HCT116 (cell line): ENCODE data around the gene EHD4. TPM values are rescaled to one million over a fixed set of nuclear protein-coding genes. Genes with fewer than 3 reads are reported as not detected.

ENCODE experiments used
- ATAC-seq: fragments of 200-7000 bp; cut with Tn5 transposase; 2 replicates; pipeline ENCODE4 v1.9.1; 2020; ENCODE audit warnings: mild to moderate bottlenecking, moderate library complexity
- BruUV-seq: library from RNA; stranded (reverse); fragments of 400-500 nt; replicated peaks from 2 replicates; lab custom pipeline; 2021; lab: Mats Ljungman, UMichigan
- CTCF ChIA-PET: fragments of 300-600 bp; sonication (Branson Sonifier 250); formaldehyde crosslinking; loops from one replicate; lab custom pipeline; 2021; ENCODE audit warnings: antibody characterized with exemption; lab: Charles Lee
- POLR2A ChIA-PET: fragments of 300-600, 350-600 bp; sonication (Branson Sonifier 250); formaldehyde crosslinking; loops from one replicate; lab custom pipeline; 2021; ENCODE audit warnings: antibody characterized with exemption; lab: Charles Lee
- RAD21 ChIA-PET, 2 experiments: fragments of 300-600 bp; sonication (Branson Sonifier 250); formaldehyde crosslinking; loops; one replicate each; lab custom pipeline; 2023; ENCODE audit warnings: low total read pairs in 2 of 2; ENCODE audit not compliant: uncharacterized antibody in 2 of 2, unreplicated experiment in 2 of 2, low non-redundant PET in 1 of 2; lab: Charles Lee
- DNase-seq: peaks from one replicate; pipeline ENCODE4 v3.0.0-alpha.2; 2010; ENCODE audit warnings: low read depth, low spot score
- H2AFZ ChIP-seq: fragments of 200-600 bp; shearing (Covaris generic), sonication (generic); 2 replicates; pipeline ENCODE4 v1.6.1; 2017; ENCODE audit warnings: low read depth, mixed run types, mixed read lengths, antibody characterized with exemption, low read length; ENCODE audit not compliant: poor library complexity, severe bottlenecking
- H3K27ac ChIP-seq: 2 replicates; pipeline ENCODE4 v1.5.1; 2012; ENCODE audit warnings: low read depth, low read length
- H3K27me3 ChIP-seq: fragments of 200-600 bp; sonication (generic); 2 replicates; pipeline ENCODE4 v1.6.1; 2016; ENCODE audit warnings: mixed run types, low read length, mixed read lengths; ENCODE audit not compliant: insufficient read depth
- H3K36me3 ChIP-seq, 2 experiments: fragments of 200-500 bp in 1 of 2; fragments of 200-600 bp in 1 of 2; sonication (Bioruptor generic) in 1 of 2; sonication (generic) in 1 of 2; 2 replicates each; pipeline versions ENCODE4 v1.5.1 to v1.6.1; 2014 to 2016; ENCODE audit warnings: low read length in 2 of 2, inconsistent platforms in 1 of 2, mixed read lengths in 1 of 2, mixed run types in 1 of 2; ENCODE audit not compliant: insufficient read depth in 2 of 2, control insufficient read depth in 1 of 2
- H3K4me1 ChIP-seq, 2 experiments: fragments of 200-600 bp in 1 of 2; sonication (generic) in 1 of 2; 2 replicates each; pipeline versions ENCODE4 v1.5.1 to v1.6.1; 2012 to 2017; ENCODE audit warnings: low read length in 2 of 2, inconsistent platforms in 1 of 2, mild to moderate bottlenecking in 1 of 2, mixed read lengths in 1 of 2, mixed run types in 1 of 2, moderate library complexity in 1 of 2; ENCODE audit not compliant: insufficient read depth in 2 of 2, control insufficient read depth in 1 of 2
- H3K4me2 ChIP-seq: fragments of 200-600 bp; sonication (generic); 2 replicates; pipeline ENCODE4 v1.6.1; 2017; ENCODE audit warnings: mixed run types, low read length, mixed read lengths
- H3K4me3 ChIP-seq, 2 experiments: fragments of 200-600 bp in 1 of 2; sonication (generic) in 1 of 2; replicated peaks in 1 of 2; 2 replicates each; pipeline ENCODE4 v1.5.1; 2011 to 2016; ENCODE audit warnings: low read length in 2 of 2, control low read depth in 1 of 2, low read depth in 1 of 2, mild to moderate bottlenecking in 1 of 2, mixed read lengths in 1 of 2, mixed run types in 1 of 2
- H3K79me2 ChIP-seq: fragments of 200-600 bp; sonication (generic); 2 replicates; pipeline ENCODE4 v1.6.1; 2017; ENCODE audit warnings: mild to moderate bottlenecking, mixed run types, low read length, moderate library complexity, mixed read lengths; ENCODE audit not compliant: insufficient read depth
- H3K9ac ChIP-seq: fragments of 200-600 bp; sonication (generic); 2 replicates; pipeline ENCODE4 v1.6.1; 2016; ENCODE audit warnings: low read length, mixed read lengths
- H3K9me2 ChIP-seq: fragments of 200-600 bp; sonication (generic), shearing (Covaris generic); 2 replicates; pipeline ENCODE4 v1.6.1; 2017; ENCODE audit warnings: mixed run types, mild to moderate bottlenecking, moderate library complexity; ENCODE audit not compliant: insufficient read depth
- H3K9me3 ChIP-seq, 2 experiments: fragments of 200-500 bp in 1 of 2; fragments of 200-600 bp in 1 of 2; sonication (Bioruptor generic) in 1 of 2; sonication (generic) in 1 of 2; 2 replicates each; pipeline ENCODE4 v1.6.1; 2014 to 2017; ENCODE audit warnings: low read length in 2 of 2, mixed read lengths in 2 of 2, inconsistent platforms in 1 of 2, low read depth in 1 of 2, mild to moderate bottlenecking in 1 of 2, mixed run types in 1 of 2, moderate library complexity in 1 of 2; ENCODE audit not compliant: control insufficient read depth in 1 of 2, insufficient read depth in 1 of 2
- H4K20me1 ChIP-seq: fragments of 200-600 bp; sonication (generic), shearing (Covaris generic); 2 replicates; pipeline ENCODE4 v1.6.1; 2017; ENCODE audit warnings: mixed run types, mild to moderate bottlenecking, moderate library complexity; ENCODE audit not compliant: insufficient read depth
- EZH2 ChIP-seq: fragments of 200-600 bp; sonication (generic); IDR thresholded peaks from 2 replicates; pipeline ENCODE4 v1.6.1; 2017; ENCODE audit warnings: antibody characterized with exemption, mixed run types
- EZH2phosphoT487 ChIP-seq: fragments of 200-600 bp; IDR thresholded peaks from 2 replicates; pipeline ENCODE4 v1.6.1; 2018; ENCODE audit warnings: antibody characterized with exemption, borderline replicate concordance
- FOSL1 ChIP-seq: IDR thresholded peaks from 2 replicates; pipeline ENCODE4 v1.6.1; 2012; ENCODE audit warnings: low read depth
- JUND ChIP-seq: IDR thresholded peaks from 2 replicates; pipeline ENCODE4 v1.6.1; 2012
- MAX ChIP-seq: IDR thresholded peaks from 2 replicates; pipeline ENCODE4 v1.6.1; 2012
- POLR2A ChIP-seq: IDR thresholded peaks from 2 replicates; pipeline ENCODE4 v1.7.0; 2011; ENCODE audit warnings: borderline replicate concordance; ENCODE audit not compliant: insufficient read depth, insufficient read length; ENCODE audit errors: extremely low read depth
- RAD21 ChIP-seq: IDR thresholded peaks from 2 replicates; pipeline ENCODE4 v1.6.1; 2012; ENCODE audit warnings: low read depth, mild to moderate bottlenecking
- SIN3A ChIP-seq: IDR thresholded peaks from 2 replicates; pipeline ENCODE4 v1.6.1; 2012; ENCODE audit warnings: low read depth
- SP1 ChIP-seq: IDR thresholded peaks from 2 replicates; pipeline ENCODE4 v1.6.1; 2012; ENCODE audit warnings: low read depth
- SRF ChIP-seq: IDR thresholded peaks from 2 replicates; pipeline ENCODE4 v1.6.1; 2012; ENCODE audit warnings: low read depth
- TCF7L2 ChIP-seq: IDR thresholded peaks from 2 replicates; pipeline ENCODE4 v1.7.0; 2011; ENCODE audit warnings: borderline replicate concordance, inconsistent platforms; ENCODE audit not compliant: insufficient read depth, insufficient read length; ENCODE audit errors: extremely low read depth
- YY1 ChIP-seq: IDR thresholded peaks from 2 replicates; pipeline ENCODE4 v1.6.1; 2011; ENCODE audit warnings: low read length, low read depth, moderate library complexity, mild to moderate bottlenecking; ENCODE audit not compliant: insufficient replicate concordance; ENCODE audit errors: extremely low read depth
- ZBTB33 ChIP-seq: IDR thresholded peaks from 2 replicates; pipeline ENCODE4 v1.6.1; 2011; ENCODE audit warnings: mild to moderate bottlenecking, low read length, moderate library complexity; ENCODE audit not compliant: insufficient replicate concordance; ENCODE audit errors: extremely low read depth
- ZFX ChIP-seq: fragments of 450-650 bp; IDR thresholded peaks from 2 replicates; pipeline ENCODE4 v1.6.1; 2017
- intact Hi-C: fragments of 100-400 bp; cut with micrococcal nuclease; formaldehyde crosslinking; loops from 2 replicates; pipeline ENCODE4 v1.10.0; 2022
- total RNA-seq: library from RNA; stranded (reverse); gene quantifications from one replicate; pipeline ENCODE4 v1.2.1, GENCODE V29; 2021; ENCODE audit not compliant: unreplicated experiment
- TF ChIP-seq, protein P1 (sequence below), 3 experiments: fragments of 200-600 bp in 1 of 3; sonication (generic) in 1 of 3; IDR thresholded peaks in 2 of 3; conservative IDR thresholded peaks in 1 of 3; 2 replicates each; pipeline ENCODE4 v1.5.1; 2012 to 2017; ENCODE audit warnings: low read depth in 2 of 3, low read length in 2 of 3, antibody characterized with exemption in 1 of 3, borderline replicate concordance in 1 of 3, control low read depth in 1 of 3, mild to moderate bottlenecking in 1 of 3, mixed read lengths in 1 of 3, mixed run types in 1 of 3, moderate library complexity in 1 of 3; ENCODE audit not compliant: insufficient read depth in 1 of 3

Gene EHD4
- total RNA-seq, 1 experiment from 2014 or later, result 28.0 TPM

DNA sequence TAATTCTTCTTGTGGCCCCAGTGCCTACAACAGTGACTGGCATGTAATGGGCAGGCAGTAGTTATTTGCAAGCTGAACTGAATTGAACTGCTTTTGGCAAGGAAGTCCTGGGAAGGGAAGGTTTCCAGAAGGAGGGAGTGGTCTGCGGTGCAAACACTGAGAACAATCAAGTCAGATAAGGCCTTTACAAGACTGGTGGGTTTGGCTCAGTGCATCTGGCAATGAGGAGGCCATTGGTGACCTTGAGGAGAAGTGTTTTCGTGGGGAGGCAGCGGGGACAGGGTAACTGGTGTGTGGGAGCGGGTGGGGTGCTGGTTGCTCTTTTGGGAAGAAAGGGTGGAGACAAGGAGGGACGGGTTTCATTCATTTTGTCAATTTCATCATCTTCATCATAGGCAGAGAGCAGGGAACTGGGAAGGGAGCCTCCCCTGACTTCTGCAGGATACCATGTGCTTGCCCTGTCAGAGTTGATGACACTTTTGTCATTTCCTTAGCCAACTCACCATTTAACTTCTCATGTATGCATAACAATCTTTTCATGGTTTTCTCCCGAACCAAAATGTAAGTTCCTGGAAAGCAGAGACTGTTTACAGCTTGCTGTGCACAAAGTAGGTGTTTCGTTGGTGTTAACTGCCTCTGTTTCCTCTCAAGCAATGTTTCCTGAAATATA is 8.4 kb upstream of the EHD4 start:
- RAD21 ChIA-PET, result no interaction called here
- Histone ChIP-seq H3K27me3 (no peaks in the 10 kb centered on the region), H3K4me1 (peaks cover 0 to 4% of the 10 kb centered on the region in 2 experiments; a peak in 2 of 4 replicates), H3K4me2 (no peak overlapping the region), H3K79me2 (no peaks in the 10 kb centered on the region), H3K4me3 (no peak overlapping the region), H3K27ac (no peak overlapping the region), H3K9ac (no peak overlapping the region), H3K9me2 (no peaks in the 10 kb centered on the region), H3K9me3 (no peaks in the 10 kb centered on the region), H2AFZ (no peak overlapping the region), H3K36me3 (no peaks in the 10 kb centered on the region), H4K20me1 (no peaks in the 10 kb centered on the region)
- CTCF ChIA-PET, result no interaction called here
- POLR2A ChIA-PET, result no interaction called here
- no TSS peak for BruUV-seq
- TF ChIP-seq EZH2, result no peak
- no peak for TF ChIP-seq ZFX
- TF ChIP-seq SIN3A, result no peak
- TF ChIP-seq, protein P1, sequence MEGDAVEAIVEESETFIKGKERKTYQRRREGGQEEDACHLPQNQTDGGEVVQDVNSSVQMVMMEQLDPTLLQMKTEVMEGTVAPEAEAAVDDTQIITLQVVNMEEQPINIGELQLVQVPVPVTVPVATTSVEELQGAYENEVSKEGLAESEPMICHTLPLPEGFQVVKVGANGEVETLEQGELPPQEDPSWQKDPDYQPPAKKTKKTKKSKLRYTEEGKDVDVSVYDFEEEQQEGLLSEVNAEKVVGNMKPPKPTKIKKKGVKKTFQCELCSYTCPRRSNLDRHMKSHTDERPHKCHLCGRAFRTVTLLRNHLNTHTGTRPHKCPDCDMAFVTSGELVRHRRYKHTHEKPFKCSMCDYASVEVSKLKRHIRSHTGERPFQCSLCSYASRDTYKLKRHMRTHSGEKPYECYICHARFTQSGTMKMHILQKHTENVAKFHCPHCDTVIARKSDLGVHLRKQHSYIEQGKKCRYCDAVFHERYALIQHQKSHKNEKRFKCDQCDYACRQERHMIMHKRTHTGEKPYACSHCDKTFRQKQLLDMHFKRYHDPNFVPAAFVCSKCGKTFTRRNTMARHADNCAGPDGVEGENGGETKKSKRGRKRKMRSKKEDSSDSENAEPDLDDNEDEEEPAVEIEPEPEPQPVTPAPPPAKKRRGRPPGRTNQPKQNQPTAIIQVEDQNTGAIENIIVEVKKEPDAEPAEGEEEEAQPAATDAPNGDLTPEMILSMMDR (IDR thresholded peaks at IDR 0.05 in 2 of 3, conservative IDR thresholded peaks at IDR 0.05 in 1 of 3; ENCODE audit: borderline replicate concordance in 1 of 3, insufficient read depth in 1 of 3, low read depth in 2 of 3, low read length in 2 of 3), result no peak
- TF ChIP-seq POLR2A, result no peak
- no peak for TF ChIP-seq RAD21
- TF ChIP-seq MAX, result no peak
- TF ChIP-seq JUND, result no peak
- TF ChIP-seq EZH2phosphoT487, result no peak
- no peak for TF ChIP-seq YY1
- no peak for TF ChIP-seq ZBTB33
- no peak for TF ChIP-seq FOSL1
- no peak for TF ChIP-seq SRF
- TF ChIP-seq SP1, result no peak
- TF ChIP-seq TCF7L2, result no peak
- DNase-seq (no peak), ATAC-seq (no peak)
- intact Hi-C loops, result no loop called here
